ENCODE results near the gene ZNF737. TPM values are rescaled to one million over a fixed set of nuclear protein-coding genes. Genes with fewer than 3 reads are reported as not detected.
A peak's percentile ranks its signal among the peaks of the same experiment; 100 is the strongest.
"Not testable (repeated sequence)": the region's sequence is repeated elsewhere in the genome, so short reads cannot be mapped to it uniquely, and the experiment has no call there.

ZNF737 gene
- total RNA-seq, 4 donors from 2014 or later, result 6.2 to 64.0 (median 30.3) TPM

GRCh38 chr19:20558571-20558970 is 7.0 kb downstream of the ZNF737 start:
- H3K4me1 ChIP-seq, result no peaks in the 10 kb centered on the region
- TF ChIP-seq POLR2A (IDR thresholded peaks at IDR 0.05) (no peak), CTCF (IDR thresholded peaks at IDR 0.05) (no peak)
- H3K4me3 ChIP-seq, result no peak overlapping the region
- intact Hi-C loops (cut with DNase I; ENCODE audit: low total_unique reads), result no loop called here
- no peaks in the 10 kb centered on the region for H3K36me3 ChIP-seq
- no peak for DNase-seq
- peaks cover 0 to 49% of the 10 kb centered on the region in 2 donors for H3K9me3 ChIP-seq
- no peak overlapping the region for H3K27ac ChIP-seq
- no peaks in the 10 kb centered on the region for H3K27me3 ChIP-seq

GRCh38 chr19:20558011-20558410 is 7.6 kb downstream of the ZNF737 start:
- Histone ChIP-seq H3K27ac (no peak overlapping the region), H3K36me3 (no peaks in the 10 kb centered on the region), H3K4me1 (no peaks in the 10 kb centered on the region), H3K9me3 (peaks cover 0 to 55% of the 10 kb centered on the region in 2 donors), H3K27me3 (no peaks in the 10 kb centered on the region), H3K4me3 (no peak overlapping the region)
- TF ChIP-seq CTCF (IDR thresholded peaks at IDR 0.05) (no peak), POLR2A (IDR thresholded peaks at IDR 0.05) (no peak)
- intact Hi-C loops (cut with DNase I; ENCODE audit: low total_unique reads), result no loop called here
- no peak for DNase-seq

- H3K36me3 ChIP-seq, result not testable (repeated sequence)
- H3K9me3 ChIP-seq, result peaks cover 0 to 90% of the 10 kb centered on the region in 2 donors
These were observed 20.8 kb downstream of the ZNF737 start for GRCh38 chr19:20544667-20545333.

GRCh38 chr19:20530303-20530702 is 35.3 kb downstream of the ZNF737 start:
- DNase-seq, result not testable (repeated sequence)

More at GRCh38 chr19:20544667-20545333, 20.8 kb downstream of the ZNF737 start:
- H3K4me3 ChIP-seq; H3K4me1 ChIP-seq; H3K27me3 ChIP-seq; H3K27ac ChIP-seq; intact Hi-C loops (cut with DNase I; ENCODE audit: low total_unique reads); DNase-seq: not testable (repeated sequence)

DNA sequence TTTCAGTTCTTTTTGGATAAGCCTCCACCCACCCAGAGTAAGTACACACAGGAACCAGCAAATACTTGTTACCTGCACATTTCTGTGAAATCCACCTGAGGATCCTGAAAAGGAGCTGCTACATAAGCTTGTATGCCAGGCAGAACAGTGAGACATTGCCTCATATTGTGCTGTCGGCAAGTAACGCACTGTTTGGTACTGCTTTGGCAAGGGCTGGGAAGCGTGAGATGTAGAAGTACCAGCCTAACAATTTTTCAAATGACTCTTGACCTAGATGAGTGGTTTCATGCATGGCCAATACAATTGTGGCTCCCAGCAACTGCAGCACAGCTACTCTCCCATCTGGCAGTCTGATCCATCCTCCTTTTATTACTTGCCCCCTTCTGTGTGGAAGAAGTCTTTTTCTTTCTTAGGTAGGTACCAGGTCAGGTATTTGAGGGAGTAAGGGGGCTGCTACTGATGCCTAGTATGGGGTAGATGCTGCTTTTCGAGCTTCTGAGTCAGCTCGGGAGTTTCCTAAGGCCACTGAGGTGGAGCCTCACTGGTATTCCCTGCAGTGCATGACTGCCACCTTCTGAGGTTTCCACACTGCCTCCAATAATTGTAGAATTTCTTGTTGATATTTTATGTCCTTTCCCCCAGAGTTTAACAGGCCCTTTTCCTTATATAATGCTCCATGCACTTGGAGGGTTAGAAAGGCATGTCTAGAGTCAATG is 52.2 kb downstream of the ZNF737 start:
- H3K9me3 ChIP-seq, result no peaks in the 10 kb centered on the region
- H3K36me3 ChIP-seq, result no peaks in the 10 kb centered on the region
- H3K4me3 ChIP-seq, result no peak overlapping the region
- no peaks in the 10 kb centered on the region for H3K27me3 ChIP-seq
- no peaks in the 10 kb centered on the region for H3K4me1 ChIP-seq
- TF ChIP-seq CTCF (IDR thresholded peaks at IDR 0.05) (peak in 1 of 4 experiments; percentile 7), POLR2A (IDR thresholded peaks at IDR 0.05) (no peak)
- no peak for DNase-seq
- intact Hi-C loops (cut with DNase I; ENCODE audit: low total_unique reads), result no loop called here
- no peak overlapping the region for H3K27ac ChIP-seq

More at GRCh38 chr19:20530303-20530702, 35.3 kb downstream of the ZNF737 start:
- H3K36me3 ChIP-seq; H3K9me3 ChIP-seq; H3K4me1 ChIP-seq; H3K27me3 ChIP-seq; intact Hi-C loops (cut with DNase I; ENCODE audit: low total_unique reads); H3K4me3 ChIP-seq; H3K27ac ChIP-seq: not testable (repeated sequence)

DNA sequence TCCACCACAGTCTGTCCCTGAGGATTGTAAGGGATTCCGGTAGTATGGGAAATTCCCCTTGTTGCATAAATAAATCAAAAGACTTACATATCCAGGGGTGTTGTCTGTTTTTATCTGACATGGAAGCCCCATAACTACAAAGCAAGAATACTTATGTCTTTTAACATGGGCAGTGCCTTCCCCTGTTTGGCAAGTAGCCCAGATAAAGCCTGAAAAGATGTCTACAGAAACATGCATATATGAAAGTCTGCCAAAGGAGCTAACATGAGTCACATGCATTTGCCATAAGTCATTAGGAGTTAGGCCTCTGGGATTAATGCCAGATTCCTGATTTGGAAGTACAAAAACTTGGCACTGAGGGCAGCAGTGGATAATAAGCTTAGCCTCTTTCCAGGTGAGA is 62.1 kb downstream of the ZNF737 start:
- H3K27ac ChIP-seq, result no peak overlapping the region
- H3K4me1 ChIP-seq, result no peaks in the 10 kb centered on the region
- H3K27me3 ChIP-seq, result no peaks in the 10 kb centered on the region
- DNase-seq, result peak in 1 of 2 donors; percentile 35
- no peak for TF ChIP-seq POLR2A (IDR thresholded peaks at IDR 0.05)
- TF ChIP-seq CTCF (IDR thresholded peaks at IDR 0.05), result no peak
- no peaks in the 10 kb centered on the region for H3K36me3 ChIP-seq
- H3K4me3 ChIP-seq, result no peak overlapping the region
- H3K9me3 ChIP-seq, result no peaks in the 10 kb centered on the region
- intact Hi-C loops (cut with DNase I; ENCODE audit: low total_unique reads), result no loop called here

All from uterus (tissue), 4 donors.